GM06990 (cell line): ENCODE results near the gene B3GNT9.

ENCODE experiments used
- DNase-seq: peaks from one replicate; pipeline ENCODE4 v3.0.0-alpha.2; 2011; ENCODE audit not compliant: insufficient read length; ENCODE audit errors: extremely low read depth
- H3K27me3 ChIP-seq: replicated peaks from 2 replicates; pipeline ENCODE4 v1.6.0; 2011; ENCODE audit warnings: low read length; ENCODE audit not compliant: control insufficient read depth, insufficient read depth
- H3K36me3 ChIP-seq: 2 replicates; pipeline ENCODE4 v1.5.1; 2011; ENCODE audit warnings: low read length; ENCODE audit not compliant: control insufficient read depth, insufficient read depth
- H3K4me3 ChIP-seq: replicated peaks from 2 replicates; pipeline ENCODE4 v1.5.1; 2011; ENCODE audit warnings: low read depth, mild to moderate bottlenecking, control low read depth, low read length
- CTCF ChIP-seq: IDR thresholded peaks from 2 replicates; pipeline ENCODE4 v1.5.1; 2011; ENCODE audit warnings: low read length, control low read depth, mild to moderate bottlenecking, inconsistent platforms; ENCODE audit not compliant: insufficient read depth, poor library complexity, severe bottlenecking

Gene B3GNT9

GRCh38 chr16:67108489-67108888 lies 42.3 kb downstream of the B3GNT9 start:
- no peak for TF ChIP-seq CTCF
- no peak for DNase-seq
- no peaks in the 10 kb centered on the region for H3K36me3 ChIP-seq
- H3K4me3 ChIP-seq: no peak overlapping the region
- no peaks in the 10 kb centered on the region for H3K27me3 ChIP-seq

- Histone ChIP-seq H3K4me3 (no peak overlapping the region), H3K36me3 (no peaks in the 10 kb centered on the region), H3K27me3 (no peaks in the 10 kb centered on the region)
- no peak for DNase-seq
- TF ChIP-seq CTCF: no peak
Measured at GRCh38 chr16:67105881-67106280, 44.9 kb downstream of the B3GNT9 start.

GRCh38 chr16:67105246-67105645 lies 45.6 kb downstream of the B3GNT9 start:
- H3K27me3 ChIP-seq: no peaks in the 10 kb centered on the region
- no peak overlapping the region for H3K4me3 ChIP-seq
- no peak for DNase-seq
- TF ChIP-seq CTCF: no peak
- H3K36me3 ChIP-seq: no peaks in the 10 kb centered on the region

- Histone ChIP-seq H3K36me3 (no peaks in the 10 kb centered on the region), H3K4me3 (no peak overlapping the region), H3K27me3 (no peaks in the 10 kb centered on the region)
- no peak for TF ChIP-seq CTCF
- no peak for DNase-seq
Measured at GRCh38 chr16:67104845-67105244, 46.0 kb downstream of the B3GNT9 start.

GRCh38 chr16:67104061-67104460 lies 46.7 kb downstream of the B3GNT9 start:
- Histone ChIP-seq H3K4me3 (no peak overlapping the region), H3K27me3 (no peaks in the 10 kb centered on the region), H3K36me3 (no peaks in the 10 kb centered on the region)
- TF ChIP-seq CTCF: peak; percentile 25
- DNase-seq: no peak
